Stimulated activated naive CD4-positive, alpha-beta T cell treated with Interleukin-2 at 50 U/mL for 16 hours (primary cell): Measurements from ENCODE around the gene WWOX.

ENCODE experiments used
- DNase-seq: peaks from one replicate; lab custom pipeline; 2025; lab: John Stamatoyannopoulos, UW

The WWOX gene

DNA sequence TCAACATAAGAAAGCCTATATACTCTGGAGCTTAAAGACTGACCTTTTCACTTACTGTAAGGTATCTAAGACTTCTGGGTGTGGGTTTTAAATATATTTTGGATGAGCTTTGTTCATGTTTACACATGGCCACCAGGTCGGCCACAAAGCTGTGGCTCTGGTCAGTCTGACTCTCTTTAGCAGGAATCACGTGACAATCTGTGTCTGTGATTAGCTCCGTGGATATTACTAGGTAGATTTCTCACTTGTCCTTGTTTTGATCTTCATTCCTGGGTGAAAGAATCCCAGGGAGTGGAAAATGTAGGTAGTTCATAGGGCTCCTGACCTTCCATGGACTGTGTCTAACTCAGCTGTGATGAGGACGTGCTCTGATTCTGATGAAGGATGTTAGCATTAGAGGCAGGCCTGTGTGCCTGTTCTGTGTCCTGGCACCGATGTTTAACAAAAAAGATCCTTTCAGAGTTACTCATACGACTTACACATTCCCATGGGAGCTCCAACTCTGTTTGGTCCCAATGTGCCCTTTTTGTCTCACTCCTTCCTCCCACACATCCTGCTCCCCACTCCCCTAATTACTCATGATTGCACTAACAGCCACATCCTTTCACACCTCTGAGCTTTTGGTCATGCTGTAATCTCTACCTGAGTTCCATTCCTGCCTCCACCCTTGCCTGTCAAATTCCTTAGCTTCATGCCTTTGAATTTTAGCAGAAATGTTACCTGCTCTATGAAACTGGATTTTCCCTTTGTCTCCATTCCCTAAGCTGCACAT is 1076.0 kb downstream of the WWOX start:
- no peak for DNase-seq

DNA sequence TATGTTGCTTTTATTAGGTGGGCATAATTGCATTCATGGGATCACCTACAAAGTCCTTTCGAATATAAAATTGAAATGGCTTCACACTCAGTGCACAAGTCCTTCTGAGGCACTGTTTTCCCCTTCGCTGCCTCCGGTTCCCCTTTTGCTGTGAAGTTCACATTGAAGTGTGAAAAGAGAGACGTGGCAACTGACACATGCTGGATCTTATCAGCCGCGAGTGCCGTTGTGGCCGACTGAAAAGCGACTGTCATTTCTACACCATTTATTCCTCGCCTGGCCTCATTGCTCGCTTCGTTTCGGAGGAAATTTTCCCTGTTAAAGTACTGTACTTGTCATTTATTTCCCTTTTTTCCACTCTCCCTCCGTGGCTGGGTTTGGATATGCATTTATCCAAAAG is 1077.6 kb downstream of the WWOX start:
- DNase-seq = no peak

DNA sequence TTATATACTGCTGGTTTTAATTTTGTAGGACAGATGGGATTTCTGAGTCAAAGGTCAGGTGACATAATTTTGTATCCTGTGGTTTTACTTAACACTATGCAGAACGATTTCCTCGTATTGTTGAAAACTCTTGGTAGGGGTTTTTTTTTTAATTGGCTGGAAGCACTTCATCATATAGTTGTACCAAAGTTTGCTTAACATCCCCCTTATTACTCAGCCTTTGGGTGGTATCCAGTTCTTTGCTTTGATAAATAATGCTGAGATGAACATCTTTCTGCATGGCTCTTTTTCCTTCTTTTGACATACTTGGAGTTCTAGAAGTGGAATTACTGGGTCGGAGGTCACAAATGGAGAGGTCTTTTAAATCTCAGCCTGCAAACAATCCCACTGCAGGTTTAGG is 1082.0 kb downstream of the WWOX start:
- no peak for DNase-seq

DNA sequence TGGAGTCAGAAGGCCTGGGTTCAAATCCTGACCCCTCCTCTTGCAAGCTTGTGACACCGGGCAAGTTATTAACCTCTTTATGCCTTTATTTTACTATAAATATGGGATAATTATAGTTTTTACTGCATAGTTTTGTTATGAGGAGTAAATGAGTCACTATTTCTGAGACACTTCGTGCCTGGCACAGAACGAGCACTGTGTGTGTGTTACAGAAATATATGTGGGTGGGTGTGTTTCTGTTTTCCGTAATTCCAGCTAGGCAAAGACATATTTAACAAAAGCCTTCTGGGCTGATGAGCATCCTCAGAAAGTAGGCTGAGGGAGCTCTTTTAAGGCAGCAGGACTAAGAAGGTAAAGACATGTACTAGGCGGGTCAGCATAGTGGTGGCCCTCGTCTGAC is 1083.2 kb downstream of the WWOX start:
- no peak for DNase-seq

DNA sequence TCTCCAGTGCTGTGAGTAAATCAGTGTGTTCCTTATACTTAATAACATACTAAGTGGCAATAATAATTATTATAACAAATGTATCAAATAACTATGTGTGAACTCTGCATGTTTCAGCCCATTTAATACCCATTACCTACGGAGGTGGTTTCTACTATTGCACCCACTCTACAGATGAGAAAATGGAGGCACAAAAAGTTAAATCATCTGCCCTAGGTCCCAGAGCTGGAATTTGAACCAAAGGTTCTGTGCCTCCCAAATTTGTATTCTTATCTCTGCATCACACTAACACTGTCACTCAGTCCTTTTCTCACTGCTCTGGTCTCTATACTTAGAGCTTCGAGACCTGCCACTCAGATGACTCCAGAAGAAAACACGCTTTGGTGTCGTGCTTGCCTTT is 1084.1 kb downstream of the WWOX start:
- no peak for DNase-seq

DNA sequence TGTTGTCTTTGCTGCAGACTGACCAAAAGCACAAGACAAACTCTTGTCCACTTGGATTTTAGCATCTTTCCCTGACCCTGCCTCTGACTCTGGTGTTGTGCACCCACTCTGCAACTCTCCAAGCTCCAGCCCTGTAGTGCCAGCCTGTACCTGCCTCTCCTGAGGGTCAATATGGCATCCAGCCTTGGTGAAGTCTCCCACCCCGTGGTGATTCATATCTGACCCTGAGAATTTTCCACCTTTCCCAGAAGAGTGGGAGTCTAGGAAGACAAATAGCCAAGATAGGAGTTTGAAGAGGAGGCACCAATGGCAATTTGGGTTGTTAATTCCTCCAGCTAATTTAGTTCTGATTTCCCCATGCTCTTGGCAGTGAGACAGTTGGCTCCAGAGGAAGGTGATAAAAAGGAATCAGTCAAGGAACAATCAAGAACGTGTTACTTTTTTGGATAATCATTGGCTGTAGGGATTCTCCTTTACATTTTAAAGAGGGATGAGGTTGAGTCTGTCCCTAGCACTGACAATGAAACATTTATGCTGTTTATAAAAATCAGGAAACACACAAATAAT is 1085.1 kb downstream of the WWOX start:
- DNase-seq = no peak

DNA sequence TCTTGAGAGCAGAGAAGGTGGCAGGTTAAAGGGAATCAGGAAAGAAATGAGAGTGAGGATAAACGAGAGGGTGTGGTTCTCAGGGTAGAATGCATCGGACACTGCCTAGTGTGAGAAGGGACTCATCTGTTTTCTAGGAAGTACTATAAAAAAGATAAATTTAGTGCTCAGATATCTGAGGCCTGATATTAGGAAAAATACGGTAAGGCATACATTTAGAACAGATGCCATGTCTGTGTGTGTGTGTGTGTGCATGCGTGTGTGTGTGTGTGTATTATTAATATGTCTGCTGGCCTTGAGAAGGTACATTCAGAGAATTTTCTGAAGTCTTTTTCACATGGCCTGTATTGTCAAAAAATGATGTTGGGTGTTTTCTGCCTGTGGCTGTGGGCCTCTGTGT is 1086.3 kb downstream of the WWOX start:
- no peak for DNase-seq

DNA sequence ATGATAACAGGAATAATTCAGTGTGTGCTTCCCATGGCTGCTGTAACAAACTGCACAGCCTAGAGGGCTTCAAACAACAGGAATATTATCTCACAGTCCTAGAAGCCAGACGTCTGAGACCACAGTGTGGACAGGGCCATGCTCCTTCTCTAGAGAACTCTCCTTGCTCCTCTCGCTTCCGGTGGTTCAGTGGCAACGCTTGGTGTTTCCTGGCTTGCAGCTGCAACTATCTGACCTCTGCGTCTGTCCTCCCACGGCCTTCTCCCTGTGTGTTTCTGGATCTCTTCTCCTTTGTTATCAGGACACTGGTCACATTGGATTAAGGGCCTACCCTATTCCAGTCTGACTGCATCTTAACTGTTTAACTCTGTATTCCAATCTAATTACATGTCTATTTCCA is 1086.7 kb downstream of the WWOX start:
- DNase-seq = no peak

DNA sequence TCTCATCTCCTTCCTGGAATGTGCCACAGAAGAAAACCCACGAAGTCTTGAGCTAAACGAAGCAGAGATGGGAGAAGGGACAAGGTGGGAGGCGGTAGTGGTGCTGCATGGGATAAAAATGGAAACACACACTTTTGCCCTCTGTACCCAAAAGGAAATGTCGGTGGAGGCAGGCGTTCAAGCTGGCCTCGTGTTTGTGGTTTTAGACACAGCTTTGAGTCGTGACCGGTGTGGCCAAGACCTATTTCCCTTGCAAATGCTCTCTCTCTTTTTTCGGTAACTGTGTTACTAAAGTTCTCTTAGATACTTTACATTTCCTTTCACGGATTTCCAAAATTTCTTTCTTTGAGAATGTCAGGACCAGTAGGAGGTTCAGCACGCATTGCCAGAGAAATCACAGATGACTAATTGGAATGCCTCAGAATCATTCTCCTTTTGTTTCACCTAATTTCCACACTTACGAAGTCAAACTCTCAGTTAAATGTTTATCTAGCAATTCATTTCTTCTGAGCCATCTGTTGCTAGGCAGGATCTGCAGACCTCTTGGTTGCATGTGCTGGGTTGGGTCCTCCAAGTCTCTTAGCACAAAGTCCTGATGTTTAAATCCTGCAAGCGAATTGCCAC is 1088.8 kb downstream of the WWOX start:
- DNase-seq = no peak

DNA sequence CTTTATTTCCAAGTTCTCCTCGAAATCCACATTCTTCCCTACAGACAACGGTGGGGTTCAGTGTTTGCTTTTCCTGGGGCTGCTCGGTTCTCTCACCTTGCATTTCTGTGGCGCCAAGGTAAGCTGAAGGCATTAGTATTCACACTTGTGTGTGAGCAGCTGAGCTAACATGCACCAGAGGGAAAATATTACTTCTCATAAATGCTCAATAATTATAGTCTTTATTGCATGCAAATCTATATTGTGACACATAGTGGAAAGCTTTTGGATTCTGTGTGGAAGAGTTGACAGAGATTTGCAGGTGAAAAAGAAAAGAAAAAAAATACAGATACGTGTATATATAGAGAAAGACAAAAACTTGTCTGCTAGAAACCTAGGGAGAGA is 1089.3 kb downstream of the WWOX start:
- DNase-seq = no peak

DNA sequence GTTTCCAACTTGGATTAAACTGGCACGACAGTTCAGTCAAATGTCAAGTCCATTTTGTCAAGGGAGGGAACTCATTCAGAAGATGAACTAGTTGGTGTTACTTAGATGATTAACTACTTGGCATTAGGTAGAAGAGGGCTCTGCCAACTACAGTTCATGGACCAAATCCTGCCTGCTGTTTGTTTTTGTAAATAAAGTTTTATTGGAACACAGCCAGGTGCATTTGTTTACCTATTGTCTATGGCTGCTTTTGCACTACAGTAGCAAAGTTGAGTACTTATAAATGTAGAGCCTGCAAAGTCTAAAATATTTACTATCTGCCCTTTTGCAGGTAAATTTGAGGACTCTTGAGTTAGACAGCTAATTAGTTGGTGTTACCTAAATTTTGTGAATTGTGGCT is 1091.1 kb downstream of the WWOX start:
- no peak for DNase-seq

DNA sequence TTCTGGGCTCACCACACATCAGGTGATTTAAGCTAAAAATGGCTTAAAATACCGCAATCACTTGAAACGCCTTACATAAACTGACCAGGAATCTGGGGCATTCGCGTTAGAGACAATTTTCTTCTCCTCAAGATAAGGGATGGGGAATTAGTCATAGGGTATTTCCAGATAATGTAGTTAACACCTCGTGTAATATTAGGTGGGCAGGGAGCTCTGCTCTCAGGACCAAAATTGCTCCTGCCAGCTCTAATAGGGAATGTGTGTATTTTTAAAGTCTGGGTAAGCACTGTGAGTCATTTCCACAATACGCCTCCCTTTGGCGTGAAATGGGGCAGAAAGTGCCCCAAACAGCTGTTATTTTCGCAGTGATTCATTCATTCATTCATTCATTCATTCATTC is 1092.5 kb downstream of the WWOX start:
- no peak for DNase-seq

DNA sequence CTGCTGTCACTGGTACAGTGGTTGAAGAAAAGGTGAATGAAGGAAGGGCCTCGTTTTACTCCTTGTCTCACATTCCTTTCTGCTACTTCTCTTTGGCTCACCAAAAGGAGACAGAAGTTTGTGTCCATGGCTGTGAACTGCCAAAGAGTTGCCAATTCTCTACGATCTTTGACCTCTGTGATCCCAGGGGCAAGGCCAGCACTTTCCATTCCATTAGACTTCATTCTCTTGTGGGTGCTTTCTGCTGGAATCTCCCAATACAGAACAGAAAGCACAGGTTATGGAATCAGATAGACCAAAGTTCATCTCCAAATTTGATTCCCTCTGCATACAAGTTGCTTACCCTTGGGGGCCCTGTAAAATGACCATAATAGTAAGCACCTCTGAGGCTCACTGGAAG is 1093.5 kb downstream of the WWOX start:
- DNase-seq = no peak

DNA sequence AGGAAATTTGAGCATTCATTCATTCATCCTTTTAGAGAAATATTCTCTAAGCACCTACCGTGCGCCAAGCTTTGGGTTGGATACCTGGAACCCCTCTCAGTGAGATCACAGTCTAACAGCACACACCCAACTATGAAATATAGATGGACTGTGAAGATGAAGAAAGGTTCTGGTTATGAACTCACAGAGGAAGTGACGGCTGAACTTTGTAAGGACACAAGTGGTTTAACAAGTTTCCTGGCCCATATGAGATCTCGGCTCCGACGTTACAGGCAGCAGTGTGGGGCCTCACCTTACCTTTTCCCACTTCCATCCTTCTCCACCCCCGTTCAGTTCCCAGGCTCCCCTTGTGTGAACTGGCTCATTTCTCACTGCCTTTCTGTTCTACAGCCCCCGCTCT is 1094.8 kb downstream of the WWOX start:
- DNase-seq = no peak

DNA sequence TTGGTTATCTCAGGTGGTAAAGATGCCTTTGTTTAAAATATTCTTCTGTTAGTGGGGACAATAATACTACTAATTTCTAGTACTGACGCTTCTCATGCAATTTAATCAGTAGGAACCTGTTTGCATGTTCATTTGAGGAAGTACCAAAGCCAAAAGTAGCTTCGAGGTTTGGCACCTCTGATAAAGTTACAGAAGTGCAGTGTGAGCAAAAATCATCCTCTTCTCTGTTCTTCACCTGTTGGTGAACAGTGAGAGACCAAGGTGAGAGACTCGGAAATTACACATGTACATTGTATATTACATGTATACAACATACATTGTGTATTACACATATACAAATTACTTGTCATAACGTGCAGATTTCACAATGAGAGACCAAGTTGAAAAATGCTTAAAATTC is 1096.5 kb downstream of the WWOX start:
- DNase-seq = no peak

DNA sequence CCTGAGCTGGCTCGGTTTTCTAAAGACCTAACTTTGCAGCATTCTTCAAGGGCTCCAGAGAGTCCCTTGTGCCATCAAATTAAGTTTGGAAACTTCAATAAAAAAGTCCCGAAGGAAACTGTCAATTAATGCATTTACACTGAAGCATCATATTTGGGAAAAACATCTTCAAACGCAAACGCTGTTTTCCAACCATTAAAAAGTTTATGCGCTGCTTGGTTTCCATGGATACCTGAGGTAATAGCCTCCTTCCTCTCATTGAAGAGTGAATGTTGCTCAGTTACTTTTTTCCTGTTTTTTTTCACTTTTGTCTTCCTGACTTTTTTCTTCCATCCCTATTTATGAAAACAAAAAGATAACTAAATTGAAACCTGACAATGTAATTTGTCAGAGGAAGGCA is 1102.0 kb downstream of the WWOX start:
- DNase-seq = no peak

DNA sequence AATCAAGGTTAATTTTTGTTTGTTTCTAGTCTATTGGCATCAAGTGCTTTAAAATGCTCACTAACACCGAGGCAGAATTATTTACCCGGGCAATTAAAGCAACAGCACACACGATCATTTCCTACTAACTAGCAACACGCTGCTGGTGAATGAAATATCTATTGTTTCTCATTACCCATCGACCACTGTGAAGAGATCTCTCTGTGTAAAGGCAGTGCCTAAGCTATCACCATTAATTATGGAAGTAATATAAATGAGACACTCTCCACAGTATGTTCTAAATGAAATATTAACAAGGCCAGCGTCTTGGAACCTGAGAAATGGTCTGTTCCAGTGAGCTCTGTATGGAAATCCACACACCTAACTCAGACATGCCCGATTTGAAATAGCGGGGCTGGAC is 1103.5 kb downstream of the WWOX start:
- no peak for DNase-seq

DNA sequence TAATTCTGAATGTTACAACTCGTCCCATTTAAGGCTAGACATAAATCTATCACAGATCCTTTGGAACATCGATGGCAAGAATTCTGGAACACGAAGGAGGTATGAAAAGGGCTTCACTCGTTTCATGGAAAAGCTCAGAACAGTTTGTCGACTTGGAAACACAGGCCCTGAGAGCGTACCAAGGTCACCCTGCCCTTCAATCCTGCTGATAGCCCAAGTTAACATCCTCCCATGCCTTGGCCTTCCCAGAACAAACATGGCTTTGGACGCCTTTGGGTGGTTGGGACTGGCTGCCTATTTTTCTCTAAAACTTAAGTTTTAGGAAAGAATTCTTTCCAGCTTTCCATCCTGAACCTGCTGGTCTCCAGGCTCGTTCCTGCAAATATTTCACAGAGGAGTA is 1105.0 kb downstream of the WWOX start:
- DNase-seq = no peak

DNA sequence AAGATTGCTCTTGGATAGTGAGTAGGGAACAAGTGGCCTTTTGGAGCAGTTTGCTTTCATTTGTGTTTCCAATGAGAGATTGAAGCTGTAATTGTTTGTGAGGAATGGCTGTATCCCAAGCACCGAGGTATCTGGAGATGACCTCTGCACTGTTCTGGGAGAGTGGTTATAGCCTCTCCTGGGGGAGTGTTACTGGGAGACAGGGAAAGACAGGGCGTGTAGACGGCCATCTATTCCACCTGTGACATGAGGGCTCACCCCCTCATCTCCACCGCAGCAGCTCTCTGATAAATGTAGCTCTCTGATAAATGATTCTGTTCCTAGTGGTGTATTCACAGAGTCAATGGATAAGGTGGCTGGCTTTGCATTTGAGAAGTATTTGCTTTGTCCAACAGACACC is 1107.4 kb downstream of the WWOX start:
- DNase-seq = no peak

DNA sequence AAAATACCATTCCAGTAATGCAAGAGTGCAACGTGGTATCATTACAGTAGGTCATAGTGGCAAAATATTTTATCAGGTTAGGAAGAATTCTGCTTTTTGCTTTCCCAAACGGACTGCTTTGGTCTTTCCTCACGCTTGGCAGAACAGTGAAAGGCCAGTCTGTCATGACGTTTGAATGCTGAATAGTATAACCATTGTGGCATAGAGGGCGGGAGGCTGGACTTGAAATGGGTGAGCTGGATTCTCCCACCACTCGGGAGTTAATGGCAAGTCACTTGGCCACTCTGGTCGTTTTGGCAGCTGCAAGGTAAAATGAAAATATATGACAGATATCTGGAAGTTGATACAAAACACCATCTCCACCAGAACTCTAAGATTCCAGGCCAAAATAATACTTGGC is 1109.9 kb downstream of the WWOX start:
- DNase-seq = no peak

DNA sequence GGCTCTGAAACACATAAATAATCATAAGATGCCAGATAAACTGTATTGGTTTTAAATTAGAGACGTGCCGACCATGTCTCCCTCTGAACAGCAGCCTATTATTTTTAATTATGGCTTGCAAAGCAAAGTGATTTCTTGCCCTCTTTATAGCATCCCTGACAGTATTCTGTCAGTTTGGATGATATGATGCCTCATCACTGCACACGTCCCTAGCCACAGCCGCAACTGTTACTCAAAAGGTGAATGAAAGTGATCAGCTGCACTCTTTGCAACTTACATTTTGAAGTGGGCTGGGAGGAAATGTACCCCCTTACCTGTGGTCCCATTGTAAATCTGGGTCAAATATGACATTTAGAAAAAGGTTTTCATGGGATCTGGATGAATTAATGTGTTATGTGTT is 1111.2 kb downstream of the WWOX start:
- no peak for DNase-seq

DNA sequence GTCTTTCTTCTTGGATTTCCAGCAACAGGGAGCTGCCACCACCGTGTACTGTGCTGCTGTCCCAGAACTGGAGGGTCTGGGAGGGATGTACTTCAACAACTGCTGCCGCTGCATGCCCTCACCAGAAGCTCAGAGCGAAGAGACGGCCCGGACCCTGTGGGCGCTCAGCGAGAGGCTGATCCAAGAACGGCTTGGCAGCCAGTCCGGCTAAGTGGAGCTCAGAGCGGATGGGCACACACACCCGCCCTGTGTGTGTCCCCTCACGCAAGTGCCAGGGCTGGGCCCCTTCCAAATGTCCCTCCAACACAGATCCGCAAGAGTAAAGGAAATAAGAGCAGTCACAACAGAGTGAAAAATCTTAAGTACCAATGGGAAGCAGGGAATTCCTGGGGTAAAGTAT is 1112.1 kb downstream of the WWOX start:
- no peak for DNase-seq

DNA sequence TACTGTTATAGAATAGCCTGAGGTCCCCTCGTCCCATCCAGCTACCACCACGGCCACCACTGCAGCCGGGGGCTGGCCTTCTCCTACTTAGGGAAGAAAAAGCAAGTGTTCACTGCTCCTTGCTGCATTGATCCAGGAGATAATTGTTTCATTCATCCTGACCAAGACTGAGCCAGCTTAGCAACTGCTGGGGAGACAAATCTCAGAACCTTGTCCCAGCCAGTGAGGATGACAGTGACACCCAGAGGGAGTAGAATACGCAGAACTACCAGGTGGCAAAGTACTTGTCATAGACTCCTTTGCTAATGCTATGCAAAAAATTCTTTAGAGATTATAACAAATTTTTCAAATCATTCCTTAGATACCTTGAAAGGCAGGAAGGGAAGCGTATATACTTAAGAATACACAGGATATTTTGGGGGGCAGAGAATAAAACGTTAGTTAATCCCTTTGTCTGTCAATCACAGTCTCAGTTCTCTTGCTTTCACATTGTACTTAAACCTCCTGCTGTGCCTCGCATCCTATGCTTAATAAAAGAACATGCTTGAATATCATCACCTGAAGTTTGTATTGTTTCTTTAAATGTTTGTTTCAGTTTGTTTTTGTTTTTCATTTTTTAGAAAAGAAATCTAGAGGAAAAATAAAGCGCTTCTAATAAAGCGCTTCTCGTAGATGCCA is 1112.8 kb downstream of the WWOX start:
- DNase-seq = no peak
